Measurements from ENCODE around the gene DNAJC30. TPM values are rescaled to one million over a fixed set of nuclear protein-coding genes. Genes with fewer than 3 reads are reported as not detected.
"Not testable (repeated sequence)": the region's sequence is repeated elsewhere in the genome, so short reads cannot be mapped to it uniquely, and the experiment has no call there.

DNAJC30 gene
- total RNA-seq, 2 donors from 2014 or later: 8.9 to 11.1 TPM

GRCh38 chr7:73676062-73676461, 7.2 kb downstream of the DNAJC30 start:
- H3K36me3 ChIP-seq (ENCODE audit: control insufficient read depth, insufficient read depth, low read length); H3K9ac ChIP-seq (ENCODE audit: extremely low read depth, low read length, poor library complexity, severe bottlenecking); DNase-seq; H3K4me3 ChIP-seq (ENCODE audit: low read length); H3K4me3 Mint-ChIP-seq; H3K4me1 ChIP-seq (ENCODE audit: control insufficient read depth, insufficient read depth, low read length); H3K27me3 Mint-ChIP-seq (ENCODE audit: insufficient read depth); H3K9me3 Mint-ChIP-seq; H3K27ac ChIP-seq (ENCODE audit: low read depth, low read length); H3K4me1 Mint-ChIP-seq; H3K27ac Mint-ChIP-seq; H3K9me3 ChIP-seq (ENCODE audit: control insufficient read depth, low read length); H3K27me3 ChIP-seq (ENCODE audit: control insufficient read depth, insufficient read depth, low read length, poor library complexity, severe bottlenecking): not testable (repeated sequence)
- peak; percentile 61 for TF ChIP-seq CTCF (conservative IDR thresholded peaks at IDR 0.05)
- 81 to 88% methylated on average over 9 of the region's 9 CpGs for WGBS, 2 experiments (ENCODE audit: insufficient coverage in 1 of 2, insufficient read length in 1 of 2)
- H3K36me3 Mint-ChIP-seq (ENCODE audit: low read depth): peaks cover 23% of the 10 kb centered on the region

- Mint-ChIP-seq H3K4me3 (no peak overlapping the region), H3K36me3 (ENCODE audit: low read depth) (peaks cover 21% of the 10 kb centered on the region), H3K27me3 (ENCODE audit: insufficient read depth) (peaks cover 4% of the 10 kb centered on the region), H3K4me1 (no peaks in the 10 kb centered on the region), H3K27ac (peak overlapping the region; percentile 26), H3K9me3 (no peaks in the 10 kb centered on the region)
- Histone ChIP-seq H3K36me3 (ENCODE audit: control insufficient read depth, insufficient read depth, low read length) (peaks cover 3% of the 10 kb centered on the region), H3K4me3 (ENCODE audit: low read length) (no peak overlapping the region), H3K4me1 (ENCODE audit: control insufficient read depth, insufficient read depth, low read length) (no peaks in the 10 kb centered on the region), H3K27me3 (ENCODE audit: control insufficient read depth, insufficient read depth, low read length, poor library complexity, severe bottlenecking) (no peaks in the 10 kb centered on the region), H3K27ac (ENCODE audit: low read depth, low read length) (no peak overlapping the region), H3K9ac (ENCODE audit: extremely low read depth, low read length, poor library complexity, severe bottlenecking) (no peak overlapping the region), H3K9me3 (ENCODE audit: control insufficient read depth, low read length) (no peaks in the 10 kb centered on the region)
- 95 to 100% methylated on average over 1 of the region's 1 CpG for WGBS, 2 experiments (ENCODE audit: insufficient coverage in 1 of 2, insufficient read length in 1 of 2)
- no peak for DNase-seq
- no peak for TF ChIP-seq CTCF (conservative IDR thresholded peaks at IDR 0.05)
Observed at GRCh38 chr7:73674468-73675124, 8.7 kb downstream of the DNAJC30 start.

- H3K9me3 Mint-ChIP-seq: no peaks in the 10 kb centered on the region
- H3K27me3 Mint-ChIP-seq (ENCODE audit: insufficient read depth): peaks cover 13% of the 10 kb centered on the region
- no peak overlapping the region for H3K27ac ChIP-seq (ENCODE audit: low read depth, low read length)
- peaks cover 6% of the 10 kb centered on the region for H3K36me3 Mint-ChIP-seq (ENCODE audit: low read depth)
- WGBS, 2 experiments (ENCODE audit: insufficient coverage in 1 of 2, insufficient read length in 1 of 2): 94 to 98% methylated on average over 14 to 15 of the region's 15 CpGs
- no peak overlapping the region for H3K9ac ChIP-seq (ENCODE audit: extremely low read depth, low read length, poor library complexity, severe bottlenecking)
- no peak for DNase-seq
- no peak for TF ChIP-seq CTCF (conservative IDR thresholded peaks at IDR 0.05)
- H3K4me1 Mint-ChIP-seq: peaks cover 5% of the 10 kb centered on the region
- no peak overlapping the region for H3K27ac Mint-ChIP-seq
- no peak overlapping the region for H3K4me3 Mint-ChIP-seq
- H3K27me3 ChIP-seq (ENCODE audit: control insufficient read depth, insufficient read depth, low read length, poor library complexity, severe bottlenecking): no peaks in the 10 kb centered on the region
- no peaks in the 10 kb centered on the region for H3K4me1 ChIP-seq (ENCODE audit: control insufficient read depth, insufficient read depth, low read length)
- H3K9me3 ChIP-seq (ENCODE audit: control insufficient read depth, low read length): no peaks in the 10 kb centered on the region
- H3K36me3 ChIP-seq (ENCODE audit: control insufficient read depth, insufficient read depth, low read length): no peaks in the 10 kb centered on the region
- no peak overlapping the region for H3K4me3 ChIP-seq (ENCODE audit: low read length)
Observed at GRCh38 chr7:73671857-73672445, 11.3 kb downstream of the DNAJC30 start.
